GM12892 (cell line): Measurements from ENCODE around the gene PCNX4.

Source experiments
- DNase-seq: peaks from one replicate; pipeline ENCODE4 v3.0.0; 2011; ENCODE audit not compliant: insufficient read length
- FAIRE-seq: peaks from 2 replicates; lab custom pipeline; 2011; peaks lifted over from hg19 to GRCh38; lab: Jason Lieb, UNC
- POLR2A ChIP-seq: IDR thresholded peaks from 2 replicates; pipeline ENCODE4 v1.6.1; 2011; ENCODE audit warnings: low read depth, low read length, control low read depth
- POLR2AphosphoS5 ChIP-seq: IDR thresholded peaks from 2 replicates; pipeline ENCODE4 v1.6.1; 2011; ENCODE audit warnings: low read depth, low read length, control low read depth
- TAF1 ChIP-seq: IDR thresholded peaks from 2 replicates; pipeline ENCODE4 v1.6.1; 2011; ENCODE audit warnings: low read depth, mild to moderate bottlenecking, control low read depth, low read length, borderline replicate concordance

PCNX4 gene

GRCh38 chr14:60164712-60165546 lies 73.2 kb downstream of the PCNX4 start, which contains the start of gene DHRS7:
Gene DHRS7 (minus strand): TSS chr14:60165398. CDS start chr14:60165309, 89 bp downstream.
- peak; percentile 68 for DNase-seq
- peak; percentile 90 for FAIRE-seq
- TF ChIP-seq TAF1 (peak; percentile 69), POLR2A (peak; percentile 87; the same call in 1 of the 2 replicates), POLR2AphosphoS5 (peak; percentile 83)

- FAIRE-seq (peak; percentile 36), DNase-seq (no peak)
- no peak for TF ChIP-seq POLR2A
- TF ChIP-seq TAF1 = no peak
- TF ChIP-seq POLR2AphosphoS5 = no peak
These were observed 73.8 kb downstream of the PCNX4 start for GRCh38 chr14:60165547-60165876.

GRCh38 chr14:60166142-60166541 lies 74.4 kb downstream of the PCNX4 start:
- DNase-seq = no peak
- FAIRE-seq = peak; percentile 44
- TF ChIP-seq TAF1 (no peak), POLR2A (no peak), POLR2AphosphoS5 (no peak)

- DNase-seq (no peak), FAIRE-seq (no peak)
- TF ChIP-seq POLR2AphosphoS5 = no peak
- TF ChIP-seq TAF1 = no peak
- TF ChIP-seq POLR2A = no peak
These were observed 78.0 kb downstream of the PCNX4 start for GRCh38 chr14:60169722-60170121.

- DNase-seq (no peak), FAIRE-seq (no peak)
- TF ChIP-seq POLR2AphosphoS5 = no peak
- TF ChIP-seq POLR2A = no peak
- no peak for TF ChIP-seq TAF1
These were observed 79.2 kb downstream of the PCNX4 start for GRCh38 chr14:60170948-60171347.

- FAIRE-seq (no peak), DNase-seq (no peak)
- TF ChIP-seq POLR2AphosphoS5 (no peak), TAF1 (no peak), POLR2A (no peak)
These were observed 80.0 kb downstream of the PCNX4 start for GRCh38 chr14:60171690-60172089.

- DNase-seq (no peak), FAIRE-seq (no peak)
- TF ChIP-seq POLR2AphosphoS5 (no peak), TAF1 (no peak), POLR2A (no peak)
These were observed 82.9 kb downstream of the PCNX4 start for GRCh38 chr14:60174352-60175254.

GRCh38 chr14:60175255-60175902 lies 83.7 kb downstream of the PCNX4 start:
- DNase-seq (no peak), FAIRE-seq (no peak)
- TF ChIP-seq TAF1 (no peak), POLR2AphosphoS5 (no peak), POLR2A (no peak)

- DNase-seq (no peak), FAIRE-seq (no peak)
- TF ChIP-seq TAF1 (no peak), POLR2AphosphoS5 (no peak), POLR2A (no peak)
These were observed 86.4 kb downstream of the PCNX4 start for GRCh38 chr14:60178164-60178563.

DNA sequence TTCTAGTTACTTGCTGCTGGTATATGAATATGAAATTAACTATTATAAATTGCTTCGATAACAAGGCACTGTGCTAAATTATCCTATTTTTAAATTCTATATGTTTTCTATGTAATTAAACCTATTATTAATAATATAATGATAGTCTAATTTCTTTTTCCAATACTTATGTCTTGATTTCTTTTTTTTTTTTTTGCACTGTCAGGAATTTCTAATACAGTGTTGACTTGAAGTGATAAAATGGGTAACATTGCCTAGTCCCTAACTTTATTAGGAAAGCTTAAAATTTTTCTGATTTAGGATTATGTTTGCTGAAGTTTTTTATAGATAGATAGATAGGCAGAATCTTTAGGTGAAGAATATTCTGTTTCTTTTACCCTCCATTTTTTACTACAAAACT lies 87.1 kb downstream of the PCNX4 start:
- TF ChIP-seq TAF1 (no peak), POLR2AphosphoS5 (no peak), POLR2A (no peak)
- FAIRE-seq (no peak), DNase-seq (no peak)

- no peak for DNase-seq
- no peak for FAIRE-seq
- TF ChIP-seq POLR2AphosphoS5 = no peak
- TF ChIP-seq POLR2A = no peak
These were observed 87.7 kb downstream of the PCNX4 start for GRCh38 chr14:60179431-60179869.

DNA sequence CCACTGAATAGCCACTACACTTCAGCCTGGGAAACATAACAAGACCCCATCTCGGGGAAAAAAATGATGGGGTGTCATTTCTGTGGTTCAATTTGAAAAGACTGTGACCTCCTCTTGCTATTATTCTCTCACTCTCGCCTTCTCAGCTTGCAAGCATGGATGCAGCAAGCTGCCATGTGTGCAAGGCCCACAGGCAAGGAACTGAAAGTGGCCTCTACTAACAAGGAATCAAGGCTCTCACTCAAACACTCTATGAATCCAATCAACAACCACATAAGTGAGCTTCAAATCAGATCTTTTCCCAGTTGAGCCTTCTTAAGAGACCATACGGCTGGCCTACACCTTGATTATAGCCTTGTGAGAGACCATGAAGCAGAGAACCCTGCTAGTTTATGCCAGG lies 91.4 kb downstream of the PCNX4 start:
- TF ChIP-seq TAF1 (no peak), POLR2AphosphoS5 (no peak)
- FAIRE-seq = peak; percentile 90
- no peak for DNase-seq
